Stimulated activated CD4-positive, alpha-beta T cell treated with anti-CD3 and anti-CD28 coated beads, Interleukin-15, amount 100 ng/mL, for 48 hours (primary cell): ENCODE measurements around the gene TNNT2.
A peak's percentile ranks its signal among the peaks of the same experiment; 100 is the strongest.

Source experiments
- DNase-seq, 2 donors: peaks; one replicate each; pipeline ENCODE4 v3.0.0-alpha.2; 2020; ENCODE audit warnings: low read depth in 2 of 2

TNNT2 gene

GRCh38 chr1:201377611-201378092 lies at the start of gene TNNT2:
Gene TNNT2 (minus strand): TSS chr1:201377680. CDS start chr1:201373254, 4,426 bp downstream.
- DNase-seq = no peak

GRCh38 chr1:201426479-201427310 lies 49.2 kb upstream of the TNNT2 start:
- DNase-seq = no peak

- DNase-seq = no peak
Measured at GRCh38 chr1:201424146-201424545, 46.7 kb upstream of the TNNT2 start.

- DNase-seq = no peak
Measured at GRCh38 chr1:201423655-201424054, 46.2 kb upstream of the TNNT2 start.

GRCh38 chr1:201422436-201423030 lies 45.1 kb upstream of the TNNT2 start:
- no peak for DNase-seq

GRCh38 chr1:201422026-201422425 lies 44.5 kb upstream of the TNNT2 start:
- DNase-seq = no peak

- DNase-seq = no peak
Measured at GRCh38 chr1:201421041-201421440, 43.6 kb upstream of the TNNT2 start.

- DNase-seq = no peak
Measured at GRCh38 chr1:201420608-201421002, 43.1 kb upstream of the TNNT2 start.

GRCh38 chr1:201419746-201420607 lies 42.5 kb upstream of the TNNT2 start:
- DNase-seq = no peak

- DNase-seq = no peak
Measured at GRCh38 chr1:201419256-201419655, 41.8 kb upstream of the TNNT2 start.

GRCh38 chr1:201418461-201418860 lies 41.0 kb upstream of the TNNT2 start:
- no peak for DNase-seq

- no peak for DNase-seq
Measured at GRCh38 chr1:201414051-201414738, 36.7 kb upstream of the TNNT2 start.

- no peak for DNase-seq
Measured at GRCh38 chr1:201411292-201411691, 33.8 kb upstream of the TNNT2 start.

- DNase-seq = no peak
Measured at GRCh38 chr1:201409440-201409839, 32.0 kb upstream of the TNNT2 start.

- DNase-seq = no peak
Measured at GRCh38 chr1:201408834-201409200, 31.3 kb upstream of the TNNT2 start.

- DNase-seq = peak; percentile 46 to 67
Measured at GRCh38 chr1:201408176-201408833, 30.8 kb upstream of the TNNT2 start.

GRCh38 chr1:201406831-201407406 lies 29.4 kb upstream of the TNNT2 start:
- DNase-seq = no peak

GRCh38 chr1:201405484-201405831 lies 28.0 kb upstream of the TNNT2 start:
- DNase-seq = no peak

GRCh38 chr1:201404722-201405483 lies 27.4 kb upstream of the TNNT2 start:
- DNase-seq = no peak

- no peak for DNase-seq
Measured at GRCh38 chr1:201404055-201404454, 26.6 kb upstream of the TNNT2 start.
